Stimulated activated CD8-positive, alpha-beta memory T cell treated with anti-CD3 and anti-CD28 coated beads, Interleukin-15, amount 100 ng/mL, for 1 hour (primary cell): Measurements from ENCODE around the gene DLL3.
A peak's percentile ranks its signal among the peaks of the same experiment; 100 is the strongest.
"Not testable (repeated sequence)": the region's sequence is repeated elsewhere in the genome, so short reads cannot be mapped to it uniquely, and the experiment has no call there.

ENCODE experiments used
- DNase-seq: peaks from one replicate; pipeline ENCODE4 v3.0.0-alpha.2; 2020; ENCODE audit warnings: low read depth

DLL3 gene, protein sequence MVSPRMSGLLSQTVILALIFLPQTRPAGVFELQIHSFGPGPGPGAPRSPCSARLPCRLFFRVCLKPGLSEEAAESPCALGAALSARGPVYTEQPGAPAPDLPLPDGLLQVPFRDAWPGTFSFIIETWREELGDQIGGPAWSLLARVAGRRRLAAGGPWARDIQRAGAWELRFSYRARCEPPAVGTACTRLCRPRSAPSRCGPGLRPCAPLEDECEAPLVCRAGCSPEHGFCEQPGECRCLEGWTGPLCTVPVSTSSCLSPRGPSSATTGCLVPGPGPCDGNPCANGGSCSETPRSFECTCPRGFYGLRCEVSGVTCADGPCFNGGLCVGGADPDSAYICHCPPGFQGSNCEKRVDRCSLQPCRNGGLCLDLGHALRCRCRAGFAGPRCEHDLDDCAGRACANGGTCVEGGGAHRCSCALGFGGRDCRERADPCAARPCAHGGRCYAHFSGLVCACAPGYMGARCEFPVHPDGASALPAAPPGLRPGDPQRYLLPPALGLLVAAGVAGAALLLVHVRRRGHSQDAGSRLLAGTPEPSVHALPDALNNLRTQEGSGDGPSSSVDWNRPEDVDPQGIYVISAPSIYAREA

DNA sequence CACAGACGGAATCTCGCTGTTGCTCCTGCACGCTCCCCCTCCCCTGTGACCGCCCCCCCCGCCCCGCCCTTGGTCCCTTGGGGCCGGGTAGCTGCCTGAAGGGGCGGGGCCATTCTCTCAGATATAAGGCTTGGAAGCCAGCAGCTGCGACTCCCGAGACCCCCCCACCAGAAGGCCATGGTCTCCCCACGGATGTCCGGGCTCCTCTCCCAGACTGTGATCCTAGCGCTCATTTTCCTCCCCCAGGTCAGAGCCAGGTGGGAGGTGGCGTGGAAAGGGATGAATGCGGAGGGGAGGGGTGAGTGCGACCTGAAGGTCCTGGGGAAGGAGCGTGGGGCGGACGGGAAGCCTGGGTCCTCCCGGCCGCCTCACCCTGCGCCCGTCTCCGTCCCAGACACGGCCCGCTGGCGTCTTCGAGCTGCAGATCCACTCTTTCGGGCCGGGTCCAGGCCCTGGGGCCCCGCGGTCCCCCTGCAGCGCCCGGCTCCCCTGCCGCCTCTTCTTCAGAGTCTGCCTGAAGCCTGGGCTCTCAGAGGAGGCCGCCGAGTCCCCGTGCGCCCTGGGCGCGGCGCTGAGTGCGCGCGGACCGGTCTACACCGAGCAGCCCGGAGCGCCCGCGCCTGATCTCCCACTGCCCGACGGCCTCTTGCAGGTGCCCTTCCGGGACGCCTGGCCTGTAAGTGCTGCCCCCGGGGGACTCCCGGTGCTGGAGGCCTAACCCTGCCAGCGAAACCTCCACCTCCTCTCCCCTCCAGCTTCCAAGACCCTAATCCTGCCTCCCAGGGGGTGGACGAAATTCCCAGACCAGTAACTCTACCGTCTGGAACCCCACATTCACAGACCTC, at the start of gene DLL3:
Gene DLL3 (plus strand): TSS at position 150 of the 845 bp plus-strand sequence. CDS start 28 bp downstream, at position 178.
- no peak for DNase-seq

DNA sequence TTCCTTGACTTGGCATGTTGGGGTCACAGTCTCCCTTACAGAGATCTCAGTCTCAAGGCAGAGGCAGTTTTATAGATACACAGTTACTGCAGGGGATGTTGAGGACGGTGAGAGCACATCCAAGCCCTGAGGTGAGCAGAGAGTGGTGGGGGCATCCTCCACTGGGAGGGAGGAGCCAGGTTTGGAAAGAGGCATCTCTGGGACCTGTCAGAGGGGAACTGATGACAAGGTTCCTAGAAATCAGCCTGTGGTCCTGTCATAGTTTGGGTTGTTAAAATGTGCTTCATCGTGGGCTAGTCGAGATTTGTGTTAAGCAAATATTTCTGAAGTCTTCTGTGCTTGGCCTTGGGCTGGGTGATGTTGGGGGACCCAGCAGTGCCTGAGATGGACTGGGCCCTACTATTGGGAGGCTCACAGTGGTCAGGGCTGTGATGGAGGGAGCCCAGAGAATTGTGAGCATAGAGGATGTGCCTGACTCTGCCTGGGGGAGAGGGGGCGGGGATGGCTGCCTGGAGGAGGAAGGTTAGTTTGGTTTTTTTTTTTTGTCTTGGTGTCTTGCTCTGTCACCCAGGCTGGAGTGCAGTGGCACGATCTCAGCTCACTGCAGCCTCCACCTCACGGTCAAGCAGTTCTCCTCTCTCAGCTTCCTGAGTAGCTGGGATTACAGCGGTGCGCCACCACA, 49.5 kb upstream of the DLL3 start:
- no peak for DNase-seq

DNA sequence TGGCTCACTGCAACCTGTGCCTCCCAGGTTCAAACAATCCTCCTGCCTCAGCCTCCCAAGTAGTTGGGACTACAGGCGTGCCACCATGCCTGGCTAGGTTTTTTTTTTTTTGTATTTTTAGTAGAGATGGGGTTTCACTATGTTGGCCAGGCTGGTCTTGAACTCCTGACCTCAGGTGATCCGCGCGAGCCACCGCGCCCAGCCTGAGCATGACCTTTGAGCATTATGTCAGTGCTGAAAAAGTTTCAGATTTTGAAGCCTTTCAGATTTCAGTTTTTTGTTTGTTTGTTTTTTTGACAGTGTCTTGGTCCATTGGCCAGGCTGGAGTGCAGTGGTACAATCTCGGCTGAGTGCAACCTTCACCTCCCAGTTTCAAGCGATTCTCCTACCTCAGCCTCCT, 47.5 kb upstream of the DLL3 start:
- not testable (repeated sequence) for DNase-seq

DNA sequence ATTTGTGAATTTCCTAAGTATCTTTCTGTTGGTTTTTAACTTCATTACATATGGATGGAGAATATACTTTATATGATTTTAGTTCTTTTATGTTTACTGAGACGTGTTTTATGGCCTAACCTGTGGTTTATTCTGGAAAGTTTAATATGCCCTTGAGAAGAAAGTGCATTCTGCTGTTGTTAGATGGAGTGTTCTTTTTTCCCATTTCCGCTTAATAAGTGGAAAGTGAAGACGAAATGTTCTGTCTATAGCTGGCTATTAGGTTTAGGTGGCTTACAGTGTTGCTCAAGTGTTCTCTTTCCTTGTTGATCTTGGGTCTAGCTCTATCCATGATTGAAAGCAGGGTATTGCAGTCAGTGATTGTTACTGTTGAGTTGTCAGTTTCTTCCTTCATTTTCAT, 35.3 kb upstream of the DLL3 start:
- DNase-seq = no peak

DNA sequence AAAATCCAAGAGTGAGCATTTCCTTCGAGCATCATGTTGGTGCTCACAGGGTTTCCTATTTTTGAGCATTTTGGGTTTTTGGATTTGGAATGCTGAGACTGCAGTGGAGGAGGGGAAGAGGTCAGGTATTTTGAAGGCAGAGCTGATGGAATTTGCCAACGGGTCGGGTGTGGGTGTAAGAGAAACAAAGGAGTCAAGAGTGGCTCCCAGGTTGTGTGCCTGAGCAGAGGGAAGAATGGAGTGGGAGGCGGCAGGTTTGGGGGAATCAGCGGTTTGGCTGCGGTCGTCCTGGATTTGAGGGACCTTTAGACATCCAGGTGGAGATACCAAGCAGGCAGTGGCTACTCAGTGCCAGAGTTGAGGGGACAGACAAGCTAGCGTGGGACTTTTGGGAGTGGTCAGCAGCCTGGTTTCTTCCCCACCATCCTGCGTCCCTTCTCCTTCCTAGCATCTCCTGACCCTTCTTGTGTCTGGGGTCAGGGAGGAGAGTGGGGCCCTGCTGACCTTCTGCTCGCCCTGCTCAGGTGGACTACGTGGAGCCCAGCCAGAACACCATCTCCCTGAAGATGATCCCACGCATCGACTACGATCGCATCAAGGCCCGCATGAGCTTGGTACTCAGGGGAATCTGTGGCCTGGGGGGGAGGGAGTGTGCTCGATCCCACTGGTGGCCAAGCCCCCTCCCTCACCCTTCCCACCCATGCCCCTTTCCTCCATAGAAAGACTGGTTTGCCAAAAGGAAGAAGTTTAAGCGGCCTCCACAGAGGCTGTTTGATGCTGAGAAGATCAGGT, 32.6 kb upstream of the DLL3 start:
- DNase-seq = no peak

DNA sequence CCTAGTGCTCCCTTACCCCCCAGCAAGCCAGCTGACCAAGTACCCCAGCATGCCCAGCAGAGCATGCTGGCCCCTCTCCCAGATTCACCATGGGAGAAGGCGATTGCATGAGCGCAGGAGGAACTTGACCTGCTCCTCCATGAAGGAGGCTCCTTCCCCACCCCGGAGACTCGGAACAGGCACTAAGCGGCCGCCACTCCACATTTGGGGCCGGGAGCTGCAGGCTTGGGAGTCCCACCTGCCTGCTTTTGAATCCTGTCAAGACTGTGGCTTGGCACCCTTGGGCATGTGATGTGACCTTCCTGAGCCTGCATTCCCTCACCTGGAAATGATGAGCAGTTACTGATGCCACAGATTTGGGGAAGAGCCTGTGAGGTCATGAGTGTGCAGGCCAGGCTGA, 30.8 kb upstream of the DLL3 start:
- DNase-seq = no peak

DNA sequence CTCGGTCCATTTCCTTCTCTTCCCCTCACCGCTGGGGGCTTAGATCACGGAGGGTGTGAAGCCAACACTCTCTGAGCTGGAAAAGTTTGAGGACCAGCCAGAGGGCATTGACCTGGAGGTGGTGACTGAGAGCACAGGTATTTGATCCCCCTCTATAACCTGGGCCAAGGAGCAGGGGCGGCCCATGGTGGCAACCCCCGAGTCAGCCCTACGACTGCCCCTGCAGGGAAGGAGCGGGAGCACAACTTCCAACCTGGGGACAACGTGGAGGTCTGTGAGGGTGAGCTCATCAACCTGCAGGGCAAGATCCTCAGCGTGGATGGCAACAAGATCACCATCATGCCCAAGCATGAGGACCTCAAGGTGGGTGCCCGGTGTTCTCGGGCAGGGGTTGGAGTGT, 29.7 kb upstream of the DLL3 start:
- DNase-seq = no peak

DNA sequence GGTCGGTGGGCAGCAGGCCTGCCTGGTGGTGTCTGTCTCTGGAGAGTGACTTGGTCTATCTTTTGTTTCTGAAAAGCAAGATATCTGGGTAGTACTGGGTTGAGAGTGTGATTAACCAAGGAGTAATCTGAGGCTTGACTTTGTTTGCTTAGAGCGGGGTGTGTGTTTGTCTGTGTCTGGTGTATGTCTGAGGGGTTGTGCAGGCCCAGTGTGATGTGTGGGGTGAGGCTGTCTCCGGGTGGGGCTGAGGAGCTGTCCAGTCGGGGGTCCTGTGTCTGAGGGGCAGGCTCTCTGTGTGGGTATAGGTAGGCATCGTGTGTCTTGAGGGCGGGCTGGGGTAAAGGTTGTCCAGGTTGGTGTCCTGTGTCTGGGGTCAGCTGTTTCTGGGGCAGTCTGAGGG, 29.2 kb upstream of the DLL3 start:
- DNase-seq = no peak

DNA sequence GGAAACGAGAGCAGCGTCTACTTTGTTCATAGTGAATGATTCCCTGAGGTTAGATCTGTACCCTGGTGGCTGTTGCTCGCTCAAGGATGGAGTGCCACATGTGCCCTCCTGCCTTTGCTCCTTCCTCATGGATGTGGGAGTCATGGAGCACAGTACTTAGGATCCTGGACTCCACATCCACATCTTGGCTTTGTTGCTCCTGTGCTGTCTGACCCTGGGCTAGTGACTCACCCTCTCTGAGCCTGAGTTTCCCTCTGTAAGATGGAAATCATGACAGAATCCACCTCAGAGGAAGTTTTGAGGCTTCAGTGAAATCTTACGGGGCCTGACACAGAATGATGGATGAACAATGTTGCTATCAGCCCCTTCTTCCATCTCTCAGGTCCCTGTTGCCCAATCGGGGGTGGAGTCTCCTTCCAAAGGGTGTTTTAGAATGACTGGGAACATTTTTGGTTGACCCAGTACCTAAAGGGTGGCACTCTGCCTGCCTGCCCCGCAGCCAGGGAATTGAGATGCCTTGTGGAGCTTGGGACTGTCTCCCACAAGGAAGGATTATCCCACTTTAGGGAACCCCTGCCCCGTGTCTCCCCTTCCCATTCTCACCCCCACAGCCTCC, 27.9 kb upstream of the DLL3 start:
- no peak for DNase-seq

DNA sequence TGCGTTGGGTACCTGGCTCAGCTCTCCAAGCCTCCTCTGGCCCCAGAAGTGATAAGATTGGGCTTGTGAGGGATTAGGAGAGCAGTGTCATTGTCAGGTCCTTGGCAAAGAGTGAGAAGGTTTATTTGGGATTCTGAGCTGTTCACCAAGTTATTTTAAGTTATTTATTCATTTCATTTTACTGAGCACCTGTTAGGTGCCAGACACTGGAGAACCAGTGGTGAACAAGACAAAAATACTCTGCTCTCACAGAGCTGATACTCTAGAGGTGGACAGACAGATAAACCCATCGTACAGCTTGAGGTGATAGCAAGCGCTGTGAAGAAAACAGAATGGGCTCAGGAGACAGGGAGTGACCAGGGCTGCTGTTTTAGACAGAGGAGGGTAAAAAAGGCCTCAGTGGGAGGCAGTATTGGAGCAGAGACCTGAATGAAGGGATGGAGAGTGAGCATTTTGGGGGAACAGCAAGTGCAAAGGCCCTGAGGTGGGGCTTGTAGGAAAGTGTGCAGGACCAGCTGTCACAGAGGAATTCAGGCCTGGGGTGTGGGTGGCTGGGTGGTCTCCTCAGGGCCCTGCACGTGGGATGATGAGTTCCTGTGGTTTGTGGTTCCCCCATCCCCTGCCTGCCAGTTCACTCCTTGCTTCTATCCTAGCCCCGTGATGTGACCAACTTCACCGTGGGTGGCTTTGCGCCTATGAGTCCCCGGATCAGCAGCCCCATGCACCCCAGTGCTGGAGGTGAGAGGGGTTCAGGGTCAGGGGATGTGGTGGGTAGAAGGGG, 26.8 kb upstream of the DLL3 start:
- no peak for DNase-seq

DNA sequence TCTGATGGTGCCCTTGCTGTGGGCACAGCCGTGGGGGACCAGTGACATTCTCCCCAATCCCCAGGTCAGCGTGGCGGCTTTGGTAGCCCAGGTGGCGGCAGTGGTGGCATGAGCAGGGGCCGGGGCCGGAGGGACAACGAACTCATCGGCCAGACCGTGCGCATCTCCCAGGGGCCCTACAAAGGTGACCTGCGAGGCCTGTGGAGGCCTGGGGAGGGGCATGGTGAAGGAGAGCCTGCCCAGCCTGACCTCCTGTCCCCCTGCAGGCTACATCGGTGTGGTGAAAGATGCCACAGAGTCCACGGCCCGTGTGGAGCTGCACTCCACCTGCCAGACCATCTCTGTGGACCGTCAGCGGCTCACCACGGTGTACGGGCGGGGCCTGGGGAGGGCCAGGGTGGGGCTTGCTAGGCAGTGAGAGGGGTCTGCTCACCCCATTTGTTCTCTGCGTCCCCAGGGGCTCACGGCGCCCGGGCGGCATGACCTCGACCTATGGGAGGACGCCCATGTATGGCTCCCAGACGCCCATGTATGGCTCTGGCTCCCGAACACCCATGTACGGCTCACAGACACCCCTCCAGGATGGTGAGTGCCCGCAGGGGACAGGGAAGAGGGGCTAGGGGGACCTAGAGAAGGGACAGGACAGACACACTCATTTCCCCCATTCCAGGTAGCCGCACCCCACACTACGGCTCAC, 25.9 kb upstream of the DLL3 start:
- no peak for DNase-seq

DNA sequence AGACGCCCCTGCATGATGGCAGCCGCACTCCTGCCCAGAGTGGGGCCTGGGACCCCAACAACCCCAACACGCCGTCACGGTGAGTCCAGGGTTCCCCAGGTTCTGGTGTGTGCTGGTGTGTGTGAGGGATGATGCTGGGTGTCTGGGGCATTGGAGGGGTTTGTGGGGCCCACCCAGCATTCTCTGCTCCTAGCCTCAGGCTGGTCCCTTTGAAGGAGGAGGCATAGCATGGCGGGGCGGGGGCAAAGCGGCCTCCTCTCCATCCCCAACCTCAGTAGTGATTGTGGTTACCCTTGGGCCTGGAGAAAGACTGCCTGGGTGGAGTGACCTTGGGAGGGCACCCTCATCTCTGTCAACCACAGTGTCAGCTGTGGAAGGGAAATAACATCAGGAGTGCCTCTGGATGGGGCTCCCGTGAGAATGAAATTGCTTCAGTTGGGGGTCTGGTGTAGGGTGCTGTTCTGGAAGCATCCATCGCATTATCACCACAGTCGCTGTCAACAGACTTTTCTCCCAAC, 25.2 kb upstream of the DLL3 start:
- DNase-seq = no peak

DNA sequence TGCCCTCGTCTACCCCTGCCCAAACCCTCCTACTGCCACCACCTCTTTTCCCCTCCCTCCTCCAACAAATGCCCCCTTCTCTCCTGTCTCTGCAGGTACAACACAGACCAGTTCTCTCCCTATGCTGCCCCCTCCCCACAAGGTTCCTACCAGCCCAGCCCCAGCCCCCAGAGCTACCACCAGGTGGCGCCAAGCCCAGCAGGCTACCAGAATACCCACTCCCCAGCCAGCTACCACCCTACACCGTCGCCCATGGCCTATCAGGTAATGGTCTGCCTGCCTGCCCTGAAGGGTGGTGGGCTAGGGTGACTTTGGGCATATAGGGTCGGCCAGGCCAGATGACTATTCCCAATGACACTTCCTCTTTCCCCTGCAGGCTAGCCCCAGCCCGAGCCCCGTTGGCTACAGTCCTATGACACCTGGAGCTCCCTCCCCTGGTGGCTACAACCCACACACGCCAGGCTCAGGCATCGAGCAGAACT, 24.6 kb upstream of the DLL3 start:
- DNase-seq = peak; percentile 58

DNA sequence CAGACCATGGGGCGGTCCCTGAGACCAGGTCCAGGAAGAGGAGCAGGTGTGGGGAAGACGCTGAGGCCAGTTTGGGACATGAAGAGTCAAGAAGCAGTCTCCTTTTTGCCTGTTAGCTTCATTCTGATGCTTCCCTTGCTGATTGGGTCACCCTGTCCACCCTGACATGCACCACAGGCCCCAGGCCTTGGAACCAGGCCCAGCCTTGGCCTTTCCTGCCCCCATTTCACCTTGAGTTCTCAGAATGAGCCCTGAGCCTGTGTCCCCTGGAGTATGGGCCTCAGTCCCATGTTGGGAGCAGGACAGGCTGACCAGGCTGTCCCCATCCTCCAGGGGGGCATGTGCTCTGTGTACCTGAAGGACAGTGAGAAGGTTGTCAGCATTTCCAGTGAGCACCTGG, 23.0 kb upstream of the DLL3 start:
- DNase-seq = no peak

DNA sequence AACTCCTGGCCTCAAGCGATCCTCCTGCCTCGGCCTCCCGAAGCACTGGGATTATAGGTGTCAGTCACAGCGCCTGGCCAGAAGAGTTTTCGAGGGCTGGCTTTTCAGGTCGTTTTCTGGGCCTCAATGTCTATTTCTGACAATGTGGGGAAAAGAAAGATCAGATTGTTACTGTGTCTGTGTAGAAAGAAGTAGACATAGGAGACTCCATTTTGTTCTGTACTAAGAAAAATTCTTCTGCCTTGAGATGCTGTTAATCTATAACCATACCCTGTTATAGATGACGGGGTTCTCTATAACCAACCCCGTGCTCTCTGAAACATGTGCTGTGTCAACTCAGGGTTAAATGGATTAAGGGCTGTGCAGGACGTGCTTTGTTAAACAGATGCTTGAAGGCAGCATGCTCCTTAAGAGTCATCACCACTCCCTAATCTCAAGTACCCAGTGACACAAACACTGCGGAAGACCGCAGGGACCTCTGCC, 19.4 kb upstream of the DLL3 start:
- not testable (repeated sequence) for DNase-seq

DNA sequence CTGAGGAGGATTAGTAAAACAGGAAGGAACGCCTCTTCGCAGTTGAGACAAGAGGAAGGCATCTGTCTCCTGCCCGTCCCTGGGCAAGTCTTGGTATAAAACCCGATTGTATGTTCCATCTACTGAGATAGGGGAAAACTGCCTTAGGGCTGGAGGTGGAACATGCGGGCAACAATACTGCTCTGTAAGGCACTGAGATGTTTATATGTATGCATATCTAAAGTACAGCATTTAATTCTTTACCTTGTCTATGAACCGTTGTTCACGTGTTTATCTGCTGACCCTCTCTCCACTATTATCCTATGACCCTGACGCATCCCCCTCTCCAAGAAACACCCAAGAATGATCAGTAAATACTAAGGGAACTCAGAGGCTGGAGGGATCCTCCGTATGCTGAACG, 18.8 kb upstream of the DLL3 start:
- no peak for DNase-seq

DNA sequence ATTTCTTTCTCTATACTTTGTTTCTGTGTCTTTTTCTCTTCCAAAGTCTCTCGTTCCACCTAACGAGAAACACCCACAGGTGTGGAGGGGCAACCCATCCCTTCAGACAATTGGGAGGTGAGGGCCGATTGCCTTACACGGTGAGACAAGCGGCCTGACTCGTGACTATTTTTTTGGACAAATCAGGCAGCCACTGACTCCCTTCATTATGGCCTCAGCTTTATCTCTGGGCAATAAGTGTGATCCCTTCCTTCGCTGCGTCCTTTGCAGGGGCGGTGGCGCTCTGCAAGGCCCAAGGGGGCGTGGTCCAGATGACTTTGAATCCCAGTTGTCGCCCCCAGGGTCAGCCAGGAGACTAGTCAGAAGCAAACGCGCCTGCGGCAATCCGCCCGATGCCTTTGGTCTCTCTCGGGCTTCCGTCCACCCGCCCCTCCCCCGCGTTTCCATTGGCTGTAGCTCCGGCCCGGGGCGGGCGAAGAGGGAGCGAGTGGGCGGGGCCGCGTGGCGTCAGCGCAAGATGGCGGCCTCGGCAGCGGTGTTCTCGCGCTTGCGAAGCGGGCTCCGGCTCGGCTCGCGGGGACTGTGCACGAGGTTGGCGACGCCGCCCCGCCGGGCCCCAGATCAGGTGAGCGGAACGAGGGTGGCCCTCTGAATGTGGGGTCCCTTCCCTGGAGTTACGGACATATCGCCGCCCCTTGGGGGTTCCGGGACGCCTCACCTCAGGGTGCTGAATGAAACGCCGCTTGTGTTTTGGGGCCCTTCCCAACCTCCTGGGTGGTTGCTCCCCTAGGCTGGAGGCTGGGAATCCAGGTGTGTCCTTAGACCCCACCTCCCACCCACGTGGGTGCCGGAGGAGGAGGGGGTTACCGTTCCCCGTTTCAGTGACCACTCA, 18.2 kb upstream of the DLL3 start, which contains the start of gene TIMM50:
Gene TIMM50 (plus strand): TSS at position 502 of the 892 bp plus-strand sequence. CDS start 16 bp downstream, at position 518.
- DNase-seq = peak; percentile 97

DNA sequence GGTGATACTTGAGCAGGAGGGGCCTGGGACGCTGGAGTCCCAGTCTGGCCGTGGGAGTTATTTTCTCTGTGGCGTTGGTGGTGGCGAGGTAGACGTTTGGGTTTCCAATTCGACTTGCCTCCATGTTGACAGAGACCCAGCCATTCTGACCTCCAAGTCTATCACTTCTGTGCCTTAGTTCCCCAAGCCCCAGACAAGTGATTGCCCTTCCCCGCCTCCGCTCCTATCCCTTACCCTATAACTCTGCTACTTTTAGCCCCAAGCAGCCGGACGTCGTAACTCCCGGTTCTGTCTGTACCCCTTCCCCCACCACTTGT, 17.6 kb upstream of the DLL3 start:
- DNase-seq = no peak
